ENCODE results near the gene MEAK7.

The MEAK7 gene

GRCh38 chr16:84504420-84505248, at the start of gene MEAK7:
TSS of gene MEAK7 (minus strand) at chr16:84504659. CDS start at chr16:84498086, 6,573 bp downstream.
- peak; percentile 93 for DNase-seq (ENCODE audit: low read depth)

GRCh38 chr16:84553873-84554399, 49.5 kb upstream of the MEAK7 start:
- DNase-seq (ENCODE audit: low read depth): no peak

GRCh38 chr16:84552135-84552534, 47.7 kb upstream of the MEAK7 start:
- DNase-seq (ENCODE audit: low read depth): no peak

- no peak for DNase-seq (ENCODE audit: low read depth)
Observed at GRCh38 chr16:84550096-84550495, 45.6 kb upstream of the MEAK7 start.

GRCh38 chr16:84548971-84549844, 44.7 kb upstream of the MEAK7 start:
- peak; percentile 45 for DNase-seq (ENCODE audit: low read depth)

- no peak for DNase-seq (ENCODE audit: low read depth)
Observed at GRCh38 chr16:84548508-84548907, 44.0 kb upstream of the MEAK7 start.

GRCh38 chr16:84547546-84548061, 43.1 kb upstream of the MEAK7 start:
- DNase-seq (ENCODE audit: low read depth): no peak

- no peak for DNase-seq (ENCODE audit: low read depth)
Observed at GRCh38 chr16:84546669-84547545, 42.4 kb upstream of the MEAK7 start.

- no peak for DNase-seq (ENCODE audit: low read depth)
Observed at GRCh38 chr16:84545114-84545737, 40.8 kb upstream of the MEAK7 start.

GRCh38 chr16:84544031-84544773, 39.7 kb upstream of the MEAK7 start:
- DNase-seq (ENCODE audit: low read depth): no peak

GRCh38 chr16:84543253-84543652, 38.8 kb upstream of the MEAK7 start:
- no peak for DNase-seq (ENCODE audit: low read depth)

GRCh38 chr16:84541999-84542817, 37.7 kb upstream of the MEAK7 start:
- no peak for DNase-seq (ENCODE audit: low read depth)

- no peak for DNase-seq (ENCODE audit: low read depth)
Observed at GRCh38 chr16:84540194-84540593, 35.7 kb upstream of the MEAK7 start.

GRCh38 chr16:84538222-84538840, 33.9 kb upstream of the MEAK7 start:
- DNase-seq (ENCODE audit: low read depth): no peak

GRCh38 chr16:84537491-84538151, 33.2 kb upstream of the MEAK7 start:
- no peak for DNase-seq (ENCODE audit: low read depth)

GRCh38 chr16:84535851-84536250, 31.4 kb upstream of the MEAK7 start:
- DNase-seq (ENCODE audit: low read depth): no peak

- DNase-seq (ENCODE audit: low read depth): no peak
Observed at GRCh38 chr16:84535408-84535807, 30.9 kb upstream of the MEAK7 start.

- DNase-seq (ENCODE audit: low read depth): no peak
Observed at GRCh38 chr16:84534815-84535214, 30.4 kb upstream of the MEAK7 start.

Data from stimulated activated CD8-positive, alpha-beta memory T cell treated with anti-CD3 and anti-CD28 coated beads, Interleukin-12 subunit alpha, Interleukin-12 subunit beta, amount 100 ng/mL, for 4 hours (primary cell).